H1 (cell line): ENCODE data around the gene OTOGL. TPM values are rescaled to one million over a fixed set of nuclear protein-coding genes. Genes with fewer than 3 reads are reported as not detected.

Experiments
- CTCF ChIA-PET: fragments of 300-600 bp; sonication (Branson Sonifier 250); formaldehyde crosslinking; loops from one replicate; lab custom pipeline; 2021; ENCODE audit not compliant: partially characterized antibody; lab: Charles Lee
- POLR2A ChIA-PET: fragments of 300-600 bp; sonication (Branson Sonifier 250); formaldehyde crosslinking; loops from one replicate; lab custom pipeline; 2021; ENCODE audit warnings: inconsistent platforms; ENCODE audit not compliant: partially characterized antibody; lab: Charles Lee
- DNase-seq, 2 experiments: peaks; one replicate each; pipeline versions ENCODE4 v3.0.0 to v3.0.0-alpha.2; 2010 to 2022; ENCODE audit warnings: low spot score in 2 of 2, low read depth in 1 of 2, mixed read lengths in 1 of 2
- FAIRE-seq: peaks from 2 replicates; lab custom pipeline; 2011; peaks lifted over from hg19 to GRCh38; lab: Jason Lieb, UNC
- H2AFZ ChIP-seq: 2 replicates; pipeline ENCODE4 v1.8.1; 2012; ENCODE audit warnings: low read length, inconsistent platforms
- H2AK5ac ChIP-seq: 2 replicates; pipeline ENCODE4 v1.6.1; 2013; ENCODE audit warnings: low read depth, low read length
- H2BK120ac ChIP-seq: replicated peaks from 2 replicates; pipeline ENCODE3; 2013; ENCODE audit warnings: low read depth, low read length, inconsistent platforms
- H2BK12ac ChIP-seq: 2 replicates; pipeline ENCODE4 v1.6.1; 2013; ENCODE audit warnings: low read depth, low read length
- H2BK15ac ChIP-seq: 2 replicates; pipeline ENCODE4 v1.6.1; 2013; ENCODE audit warnings: low read length
- H2BK20ac ChIP-seq: 2 replicates; pipeline ENCODE4 v1.6.1; 2013; ENCODE audit warnings: low read length
- H2BK5ac ChIP-seq: 2 replicates; pipeline ENCODE4 v1.6.1; 2013; ENCODE audit warnings: low read depth, low read length
- H3K14ac ChIP-seq: 2 replicates; pipeline ENCODE4 v1.6.1; 2013; ENCODE audit warnings: inconsistent platforms; ENCODE audit not compliant: insufficient read length
- H3K18ac ChIP-seq: 2 replicates; pipeline ENCODE4 v1.6.1; 2013; ENCODE audit warnings: low read length; ENCODE audit errors: extremely low read depth
- H3K23ac ChIP-seq: 2 replicates; pipeline ENCODE4 v1.6.1; 2013; ENCODE audit warnings: inconsistent platforms; ENCODE audit not compliant: insufficient read length
- H3K23me2 ChIP-seq: 2 replicates; pipeline ENCODE4 v1.6.1; 2013; ENCODE audit warnings: low read depth, low read length
- H3K27ac ChIP-seq: 2 replicates; pipeline ENCODE4 v1.6.1; 2011; ENCODE audit warnings: low read depth, low read length, inconsistent platforms
- H3K27me3 ChIP-seq, 4 experiments: replicated peaks in 1 of 4; 1 replicate in 1 of 4; 2 replicates in 3 of 4; pipeline versions ENCODE4 v1.6.1 to v1.8.1; 2011 to 2013; ENCODE audit warnings: low read length in 3 of 4, mild to moderate bottlenecking in 3 of 4, inconsistent platforms in 2 of 4, mixed read lengths in 2 of 4, moderate library complexity in 1 of 4; ENCODE audit not compliant: control insufficient read depth in 3 of 4, insufficient read depth in 3 of 4; ENCODE audit errors: extremely low read depth in 1 of 4
- H3K36me3 ChIP-seq, 4 experiments: 2 replicates each; pipeline versions ENCODE4 v1.6.1 to v1.8.1; 2011 to 2013; ENCODE audit warnings: mild to moderate bottlenecking in 4 of 4, low read length in 3 of 4, moderate library complexity in 2 of 4, control low read depth in 1 of 4, inconsistent platforms in 1 of 4; ENCODE audit not compliant: insufficient read depth in 4 of 4, control insufficient read depth in 2 of 4
- H3K4ac ChIP-seq: replicated peaks from 2 replicates; pipeline ENCODE3; 2013; ENCODE audit warnings: low read length, low read depth, mixed read lengths, inconsistent platforms; ENCODE audit not compliant: insufficient read length
- H3K4me1 ChIP-seq, 4 experiments: replicated peaks in 1 of 4; 1 replicate in 1 of 4; 2 replicates in 3 of 4; pipeline versions ENCODE4 v1.6.1 to v1.8.1; 2011 to 2013; ENCODE audit warnings: low read length in 3 of 4, inconsistent platforms in 2 of 4, mixed read lengths in 1 of 4; ENCODE audit not compliant: insufficient read depth in 4 of 4, control insufficient read depth in 3 of 4
- H3K4me2 ChIP-seq, 2 experiments: 2 replicates each; pipeline versions ENCODE4 v1.6.1 to v1.8.1; 2011 to 2013; ENCODE audit warnings: low read depth in 2 of 2, low read length in 2 of 2, control low read depth in 1 of 2, inconsistent platforms in 1 of 2, mild to moderate bottlenecking in 1 of 2; ENCODE audit not compliant: insufficient read depth in 1 of 2
- H3K4me3 ChIP-seq, 4 experiments: fragments of 200-600, 300-600 bp in 1 of 4; sonication (generic), shearing (Covaris generic), sonication (Bioruptor Twin) in 1 of 4; 2 replicates each; pipeline versions ENCODE4 v1.5.1 to v1.8.1; 2011 to 2016; ENCODE audit warnings: low read length in 4 of 4, low read depth in 3 of 4, control low read depth in 2 of 4, inconsistent platforms in 2 of 4, mild to moderate bottlenecking in 2 of 4, mixed read lengths in 1 of 4, moderate library complexity in 1 of 4; ENCODE audit not compliant: insufficient read depth in 2 of 4; ENCODE audit errors: extremely low read depth in 1 of 4
- H3K56ac ChIP-seq: replicated peaks from 2 replicates; pipeline ENCODE3; 2013; ENCODE audit warnings: low read depth, mild to moderate bottlenecking, mixed read lengths, low read length, inconsistent platforms; ENCODE audit not compliant: insufficient read length
- H3K79me1 ChIP-seq: 2 replicates; pipeline ENCODE4 v1.6.1; 2013; ENCODE audit warnings: low read depth, low read length, control low read depth
- H3K79me2 ChIP-seq, 2 experiments: 2 replicates each; pipeline versions ENCODE4 v1.6.1 to v1.8.1; 2012 to 2013; ENCODE audit warnings: low read length in 2 of 2, mild to moderate bottlenecking in 2 of 2, inconsistent platforms in 1 of 2; ENCODE audit not compliant: insufficient read depth in 2 of 2, control insufficient read depth in 1 of 2
- H3K9ac ChIP-seq, 4 experiments: replicated peaks in 1 of 4; 1 replicate in 1 of 4; 2 replicates in 3 of 4; pipeline versions ENCODE4 v1.6.1 to v1.8.1; 2011 to 2013; ENCODE audit warnings: low read depth in 3 of 4, low read length in 3 of 4, control low read depth in 2 of 4, mild to moderate bottlenecking in 2 of 4, moderate library complexity in 2 of 4, inconsistent platforms in 1 of 4; ENCODE audit errors: extremely low read depth in 1 of 4
- H3K9me3 ChIP-seq, 2 experiments: 2 replicates each; pipeline versions ENCODE4 v1.6.1 to v1.8.1; 2012 to 2013; ENCODE audit warnings: mild to moderate bottlenecking in 2 of 2, moderate library complexity in 2 of 2, control low read depth in 1 of 2, inconsistent platforms in 1 of 2, low read depth in 1 of 2, low read length in 1 of 2, mixed read lengths in 1 of 2; ENCODE audit not compliant: insufficient read depth in 2 of 2
- H4K20me1 ChIP-seq, 2 experiments: replicated peaks in 1 of 2; 2 replicates each; pipeline versions ENCODE3 to v1.8.1; 2011 to 2013; ENCODE audit warnings: inconsistent platforms in 2 of 2, low read length in 2 of 2, mild to moderate bottlenecking in 1 of 2; ENCODE audit not compliant: insufficient read depth in 2 of 2, control insufficient read depth in 1 of 2
- H4K5ac ChIP-seq: 2 replicates; pipeline ENCODE4 v1.6.1; 2013; ENCODE audit warnings: low read length, low read depth, mixed read lengths, inconsistent platforms; ENCODE audit not compliant: insufficient read length
- H4K8ac ChIP-seq: 2 replicates; pipeline ENCODE4 v1.8.0; 2013; ENCODE audit warnings: mild to moderate bottlenecking, moderate library complexity, low read length, inconsistent platforms; ENCODE audit not compliant: insufficient read depth; ENCODE audit errors: extremely low read depth
- H4K91ac ChIP-seq: replicated peaks from 2 replicates; pipeline ENCODE3; 2013; ENCODE audit warnings: low read length, mixed read lengths, inconsistent platforms; ENCODE audit not compliant: insufficient read length
- BRCA1 ChIP-seq: IDR thresholded peaks from 2 replicates; pipeline ENCODE4 v1.6.1; 2012; ENCODE audit warnings: low read depth, low read length, improper control_type of control experiment
- CBX5 ChIP-seq: fragments of 300-800, 300-1000 bp; sonication (generic); IDR thresholded peaks from 2 replicates; pipeline ENCODE4 v1.7.1; 2016; ENCODE audit warnings: antibody characterized with exemption, low read length, low read depth
- CEBPB ChIP-seq: IDR thresholded peaks from 2 replicates; pipeline ENCODE4 v1.6.1; 2012; ENCODE audit warnings: low read depth, low read length
- EZH2 ChIP-seq: fragments of 200-600 bp; sonication (generic); IDR thresholded peaks from 2 replicates; pipeline ENCODE4 v1.7.1; 2012; ENCODE audit warnings: low read depth, mild to moderate bottlenecking, moderate library complexity, low read length, inconsistent platforms; ENCODE audit not compliant: severe bottlenecking
- HDAC6 ChIP-seq: IDR thresholded peaks from one replicate; pipeline ENCODE4 v1.7.1; 2012; ENCODE audit warnings: low read depth, mild to moderate bottlenecking, inconsistent platforms, low read length, moderate library complexity
- JUND ChIP-seq: IDR thresholded peaks from 2 replicates; pipeline ENCODE4 v1.6.1; 2011; ENCODE audit warnings: mild to moderate bottlenecking, improper control_type of control experiment, low read length
- POLR2AphosphoS5 ChIP-seq: IDR thresholded peaks from 2 replicates; pipeline ENCODE4 v1.6.1; 2011; ENCODE audit warnings: low read depth, low read length
- RFX5 ChIP-seq: IDR thresholded peaks from 2 replicates; pipeline ENCODE4 v1.6.1; 2011; ENCODE audit warnings: low read depth, low read length, improper control_type of control experiment, borderline replicate concordance
- RNF2 ChIP-seq: fragments of 200-900, 300-1000 bp; sonication (generic); IDR thresholded peaks from 2 replicates; pipeline ENCODE4 v1.7.1; 2016; ENCODE audit warnings: borderline replicate concordance, low read depth, mild to moderate bottlenecking, antibody characterized with exemption, low read length; ENCODE audit not compliant: poor library complexity, severe bottlenecking; ENCODE audit errors: missing control alignments
- SIRT6 ChIP-seq: IDR thresholded peaks from one replicate; pipeline ENCODE4 v1.7.1; 2012; ENCODE audit warnings: low read length, inconsistent platforms
- SP4 ChIP-seq: IDR thresholded peaks from 2 replicates; pipeline ENCODE4 v1.6.1; 2012; ENCODE audit warnings: low read length, inconsistent platforms
- YY1 ChIP-seq: IDR thresholded peaks from 2 replicates; pipeline ENCODE4 v1.6.1; 2011; ENCODE audit warnings: low read depth, mild to moderate bottlenecking, low read length
- WGBS, 2 experiments: shearing (Covaris generic) in 1 of 2; methylation state at CpG; one replicate each; pipeline versions ENCODE4 v1.1.6 to v1.1.7; 2013 to 2015; ENCODE audit warnings: low lambda C conversion rate in 2 of 2, mixed read lengths in 2 of 2, inconsistent platforms in 1 of 2, low coverage in 1 of 2, missing lambda C conversion rate in 1 of 2; ENCODE audit not compliant: insufficient replicate concordance in 2 of 2, insufficient coverage in 1 of 2, insufficient read length in 1 of 2; ENCODE audit errors: extremely low coverage in 1 of 2, missing lambda C conversion rate in 1 of 2; 5-methylcytosine and 5-hydroxymethylcytosine counted together
- polyA plus RNA-seq, 7 experiments: library from polyadenylated mRNA; depleted of rRNA in 3 of 7; stranded (reverse) in 5 of 7; unstranded in 2 of 7; fragments of >200 nt in 5 of 7; fragments of 200-250 nt in 2 of 7; gene quantifications; 1 replicate in 5 of 7; 2 replicates in 1 of 7; 4 replicates in 1 of 7; pipeline versions ENCODE4 v1.2.1 to v1.2.3, GENCODE V29; 2011 to 2013; ENCODE audit warnings: missing spikeins in 2 of 7, mixed read lengths in 2 of 7
- total RNA-seq: library from RNA; stranded (reverse); fragmentation: NEBNext Ultra II Directional; extraction: Animal tissue kit (Norgen Biotek cat#: 25700); gene quantifications from 2 replicates; pipeline ENCODE4 v1.2.1, GENCODE V29; 2021
- TF ChIP-seq, protein P1 (sequence below): IDR thresholded peaks from 2 replicates; pipeline ENCODE4 v1.6.1; 2012; ENCODE audit warnings: low read length, inconsistent platforms

Gene OTOGL
- total and polyA plus RNA-seq, 2 of the 8 experiments (the other 6 are each of a cell fraction or from before 2014, with no cell fraction given), result 0.12 to 0.17 TPM

GRCh38 chr12:80064269-80064668 lies 35.1 kb upstream of the OTOGL start:
- ChIA-PET CTCF (no interaction called here), POLR2A (no interaction called here)
- DNase-seq (no peak), FAIRE-seq (no peak)
- no peak overlapping the region for H2BK20ac ChIP-seq
- H3K4ac ChIP-seq, result no peak overlapping the region
- TF ChIP-seq YY1 (no peak), HDAC6 (no peak), RFX5 (no peak), CBX5 (no peak), EZH2 (no peak), JUND (no peak), BRCA1 (no peak), SIRT6 (no peak), CEBPB (no peak), RNF2 (no peak), SP4 (no peak), POLR2AphosphoS5 (no peak)
- TF ChIP-seq, protein P1, sequence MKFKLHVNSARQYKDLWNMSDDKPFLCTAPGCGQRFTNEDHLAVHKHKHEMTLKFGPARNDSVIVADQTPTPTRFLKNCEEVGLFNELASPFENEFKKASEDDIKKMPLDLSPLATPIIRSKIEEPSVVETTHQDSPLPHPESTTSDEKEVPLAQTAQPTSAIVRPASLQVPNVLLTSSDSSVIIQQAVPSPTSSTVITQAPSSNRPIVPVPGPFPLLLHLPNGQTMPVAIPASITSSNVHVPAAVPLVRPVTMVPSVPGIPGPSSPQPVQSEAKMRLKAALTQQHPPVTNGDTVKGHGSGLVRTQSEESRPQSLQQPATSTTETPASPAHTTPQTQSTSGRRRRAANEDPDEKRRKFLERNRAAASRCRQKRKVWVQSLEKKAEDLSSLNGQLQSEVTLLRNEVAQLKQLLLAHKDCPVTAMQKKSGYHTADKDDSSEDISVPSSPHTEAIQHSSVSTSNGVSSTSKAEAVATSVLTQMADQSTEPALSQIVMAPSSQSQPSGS, result no peak
- no peaks in the 10 kb centered on the region for H3K79me1 ChIP-seq
- H3K4me3 ChIP-seq, result no peak overlapping the region
- no peak overlapping the region for H3K23ac ChIP-seq
- no peak overlapping the region for H3K18ac ChIP-seq
- H2BK5ac ChIP-seq, result no peak overlapping the region
- H3K27me3 ChIP-seq, result no peaks in the 10 kb centered on the region
- 87% methylated on average over 3 of the region's 3 CpGs; no CpG with 5 or more reads in 1 of the 2 experiments for WGBS, 2 experiments
- H3K36me3 ChIP-seq, result no peaks in the 10 kb centered on the region
- H3K14ac ChIP-seq, result no peak overlapping the region
- H2BK15ac ChIP-seq, result no peak overlapping the region
- H3K4me1 ChIP-seq, result no peaks in the 10 kb centered on the region; a peak in 1 of 7 replicates
- no peak overlapping the region for H3K9ac ChIP-seq
- H3K9me3 ChIP-seq, result no peaks in the 10 kb centered on the region
- H4K5ac ChIP-seq, result no peak overlapping the region
- H4K8ac ChIP-seq, result no peak overlapping the region
- no peak overlapping the region for H3K56ac ChIP-seq
- H3K4me2 ChIP-seq, result no peak overlapping the region
- no peak overlapping the region for H2BK12ac ChIP-seq
- H3K27ac ChIP-seq, result no peak overlapping the region
- H2BK120ac ChIP-seq, result no peak overlapping the region
- no peak overlapping the region for H4K91ac ChIP-seq
- H3K79me2 ChIP-seq, result no peaks in the 10 kb centered on the region
- H3K23me2 ChIP-seq, result no peaks in the 10 kb centered on the region
- H4K20me1 ChIP-seq, result no peaks in the 10 kb centered on the region
- H2AK5ac ChIP-seq, result no peak overlapping the region
- no peak overlapping the region for H2AFZ ChIP-seq
